Naive thymus-derived CD8-positive, alpha-beta T cell (primary cell): ENCODE data around the gene ELANE. TPM values are rescaled to one million over a fixed set of nuclear protein-coding genes. Genes with fewer than 3 reads are reported as not detected.
"Not testable (repeated sequence)": the region's sequence is repeated elsewhere in the genome, so short reads cannot be mapped to it uniquely, and the experiment has no call there.

ENCODE experiments used
- ATAC-seq, 2 donors: fragments of 150-1000 bp; cut with Tn5 transposase in 1 of 2; sonication (Bioruptor Pico), chemical (Tn5 transposase) in 1 of 2; 1 replicate in 1 of 2; 2 replicates in 1 of 2; pipeline ENCODE4 v1.10.0; 2021; ENCODE audit warnings: mild to moderate bottlenecking in 2 of 2, moderate library complexity in 2 of 2
- POLR2A ChIA-PET: fragments of 350-600 bp; sonication (Branson Sonifier 250); formaldehyde crosslinking; loops from one replicate; lab custom pipeline; 2021; ENCODE audit warnings: antibody characterized with exemption; lab: Charles Lee
- DNase-seq, 10 donors: peaks; one replicate each; pipeline versions ENCODE4 v3.0.0 to v3.0.0-alpha.2; 2020 to 2022
- H3K27ac Mint-ChIP-seq, 10 donors: one replicate each; pipeline ENCODE4 v1.8.0; 2020 to 2022; ENCODE audit warnings: mild to moderate bottlenecking in 10 of 10, mixed read lengths in 10 of 10, moderate library complexity in 4 of 10, inconsistent platforms in 1 of 10
- H3K27me3 Mint-ChIP-seq, 5 donors: one replicate each; pipeline ENCODE4 v1.8.0; 2021 to 2022; ENCODE audit warnings: mixed read lengths in 5 of 5
- H3K36me3 Mint-ChIP-seq, 3 donors: one replicate each; pipeline ENCODE4 v1.8.0; 2020 to 2022; ENCODE audit warnings: mixed read lengths in 3 of 3, mild to moderate bottlenecking in 2 of 3, inconsistent platforms in 1 of 3
- H3K4me1 Mint-ChIP-seq, 4 donors: one replicate each; pipeline ENCODE4 v1.8.0; 2021 to 2022; ENCODE audit warnings: mixed read lengths in 4 of 4
- H3K4me3 Mint-ChIP-seq, 10 donors: one replicate each; pipeline ENCODE4 v1.8.0; 2020 to 2022; ENCODE audit warnings: mild to moderate bottlenecking in 10 of 10, mixed read lengths in 10 of 10, moderate library complexity in 6 of 10, inconsistent platforms in 1 of 10
- H3K9me3 Mint-ChIP-seq, 9 donors: one replicate each; pipeline ENCODE4 v1.8.0; 2020 to 2022; ENCODE audit warnings: mixed read lengths in 9 of 9, mild to moderate bottlenecking in 3 of 9, inconsistent platforms in 1 of 9, moderate library complexity in 1 of 9
- polyA plus RNA-seq, 3 donors: library from polyadenylated mRNA; unstranded; fragments of 300-500 nt; fragmentation: Illumina TruSeq; gene quantifications; one replicate each; pipeline ENCODE4 v1.2.3, GENCODE V29; 2021
- total RNA-seq, 8 experiments: library from RNA in 2 of 8; stranded (reverse) in 2 of 8; gene quantifications; one replicate each; pipeline ENCODE4 v1.2.3 and lab custom pipeline; 2021 to 2026

The ELANE gene
- total and polyA plus RNA-seq, 5 experiments from 2014 or later = not detected

DNA sequence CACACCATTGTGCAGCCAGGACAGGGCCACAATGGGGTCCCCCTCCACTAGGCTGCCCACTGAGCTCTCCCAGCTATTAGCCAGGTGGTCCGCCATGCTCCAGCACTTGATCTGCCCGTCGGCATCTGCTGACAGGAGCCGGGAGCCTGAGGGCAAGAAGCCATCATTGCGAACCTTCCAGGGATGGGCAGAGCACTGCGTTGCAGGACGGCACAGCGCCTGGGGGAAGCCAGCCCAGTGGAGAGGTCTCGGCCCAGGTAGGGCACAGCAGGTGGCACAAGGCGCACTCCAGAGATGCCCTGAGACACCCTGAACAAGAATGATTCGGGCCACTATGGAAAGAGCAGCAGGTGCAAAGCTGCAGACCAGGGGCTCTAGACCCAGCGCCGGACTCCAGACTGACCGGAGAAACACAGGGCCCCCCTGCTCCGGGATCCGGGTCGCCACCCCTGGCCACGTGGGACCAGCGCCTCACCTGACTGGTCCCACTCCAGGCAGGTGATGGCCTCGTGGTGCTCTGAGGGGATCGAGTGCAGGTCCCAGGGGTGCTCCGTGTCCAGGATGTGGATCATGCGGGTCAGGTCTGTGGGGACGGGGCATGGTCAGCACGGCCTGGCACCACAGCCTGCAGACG lies 37.7 kb downstream of the ELANE start:
- Mint-ChIP-seq H3K4me1 (peaks cover 6 to 42% (median 30%) of the 10 kb centered on the region in 4 donors), H3K36me3 (peaks cover 0 to 22% (median 3%) of the 10 kb centered on the region in 3 donors), H3K27me3 (peaks cover 0 to 3% (median 0%) of the 10 kb centered on the region in 5 donors), H3K4me3 (peak overlapping the region in 6 of 10 donors; percentile 6 to 73 (median 25)), H3K9me3 (no peaks in the 10 kb centered on the region), H3K27ac (peak overlapping the region in 6 of 10 donors; percentile 17 to 89 (median 69))
- POLR2A ChIA-PET = interaction anchor here (0.8 to 14.3 kb wide), 5 partner anchors 16 to 29 kb away, joined by 4 to 376 read pairs (median 5); partner anchors contain the start of gene KISS1R
- no peak for ATAC-seq
- no peak for DNase-seq

DNA sequence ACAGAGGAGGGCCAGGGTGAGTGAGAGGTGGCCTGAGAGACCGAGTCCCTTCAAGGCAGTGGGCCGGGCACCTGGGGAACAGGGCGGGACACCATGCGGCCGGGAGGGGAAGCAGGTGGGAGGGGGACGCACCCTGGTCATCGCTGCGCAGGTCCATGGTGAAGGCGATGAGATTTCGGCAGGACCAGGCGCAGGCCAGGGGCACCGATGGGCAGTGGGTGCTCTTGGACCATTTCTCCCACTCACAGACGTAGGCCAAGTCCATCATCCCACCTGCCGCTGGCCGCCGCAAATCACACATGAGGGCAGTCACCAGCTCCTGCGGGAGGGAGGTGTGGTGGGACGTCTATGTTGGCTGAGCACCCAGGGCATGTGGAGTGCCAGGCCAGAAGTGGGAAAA lies 38.7 kb downstream of the ELANE start:
- Mint-ChIP-seq H3K4me1 (peaks cover 6 to 45% (median 32%) of the 10 kb centered on the region in 4 donors), H3K9me3 (no peaks in the 10 kb centered on the region), H3K27me3 (peaks cover 0 to 3% (median 0%) of the 10 kb centered on the region in 5 donors), H3K36me3 (peaks cover 0 to 19% (median 2%) of the 10 kb centered on the region in 3 donors), H3K4me3 (peak overlapping the region; percentile 33 to 84 (median 70)), H3K27ac (peak overlapping the region in 7 of 10 donors; percentile 15 to 79 (median 48))
- DNase-seq = no peak
- POLR2A ChIA-PET = interaction anchor here (0.9 to 14.3 kb wide), 4 partner anchors 15 to 27 kb away, joined by 3 to 376 read pairs (median 4); partner anchors contain the start of gene KISS1R
- no peak for ATAC-seq

DNA sequence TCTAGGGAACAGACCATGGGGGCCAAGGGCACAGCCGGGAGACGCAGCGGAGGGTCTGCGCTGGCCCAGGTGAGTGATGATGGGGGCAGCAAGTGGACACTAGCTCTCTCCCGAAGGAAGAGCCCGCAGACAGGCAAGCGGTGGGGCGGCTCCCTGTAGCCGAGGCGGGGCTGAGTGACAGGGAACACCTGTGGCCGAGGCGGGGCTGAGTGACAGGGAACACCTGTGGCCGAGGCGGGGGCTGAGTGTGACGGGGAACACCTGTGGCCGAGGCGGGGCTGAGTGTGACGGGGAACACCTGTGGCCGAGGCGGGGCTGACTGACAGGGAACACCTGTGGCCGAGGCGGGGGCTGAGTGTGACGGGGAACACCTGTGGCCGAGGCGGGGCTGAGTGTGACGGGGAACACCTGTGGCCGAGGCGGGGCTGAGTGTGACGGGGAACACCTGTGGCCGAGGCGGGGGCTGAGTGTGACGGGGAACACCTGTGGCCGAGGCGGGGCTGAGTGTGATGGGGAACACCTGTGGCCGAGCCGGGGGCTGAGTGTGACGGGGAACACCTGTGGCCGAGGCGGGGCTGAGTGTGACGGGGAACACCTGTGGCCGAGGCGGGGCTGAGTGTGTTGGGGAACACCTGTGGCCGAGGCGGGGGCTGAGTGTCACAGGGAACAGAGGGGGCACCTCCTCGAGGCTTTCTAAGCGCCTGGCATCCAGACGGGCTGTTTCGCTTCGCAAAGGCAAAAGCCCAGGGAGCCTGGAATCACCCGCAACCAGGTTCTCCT lies 39.5 kb downstream of the ELANE start:
- POLR2A ChIA-PET = interaction anchor here (0.9 to 14.3 kb wide), 11 partner anchors 9 to 378 kb away, joined by 3 to 376 read pairs (median 12); partner anchors contain the start of genes CIRBP, KISS1R and WDR18
- peaks cover 6 to 45% (median 32%) of the 10 kb centered on the region in 4 donors for H3K4me1 Mint-ChIP-seq
- H3K4me3 Mint-ChIP-seq = peak overlapping the region; percentile 44 to 91 (median 80)
- peak overlapping the region; percentile 37 to 99 (median 76) for H3K27ac Mint-ChIP-seq
- H3K27me3 Mint-ChIP-seq, H3K9me3 Mint-ChIP-seq, DNase-seq, ATAC-seq: not testable (repeated sequence)
- H3K36me3 Mint-ChIP-seq = peaks cover 0 to 22% (median 2%) of the 10 kb centered on the region in 3 donors

- peak overlapping the region; percentile 73 to 91 (median 80) for H3K4me3 Mint-ChIP-seq
- H3K36me3 Mint-ChIP-seq = peaks cover 0 to 25% (median 6%) of the 10 kb centered on the region in 3 donors
- ATAC-seq (peak in 1 of 2 donors; percentile 22), DNase-seq (peak in 1 of 10 donors; percentile 53)
- no peaks in the 10 kb centered on the region for H3K9me3 Mint-ChIP-seq
- H3K27ac Mint-ChIP-seq = peak overlapping the region; percentile 59 to 99 (median 80)
- H3K27me3 Mint-ChIP-seq = peaks cover 0 to 3% (median 0%) of the 10 kb centered on the region in 5 donors
- peaks cover 6 to 41% (median 32%) of the 10 kb centered on the region in 4 donors for H3K4me1 Mint-ChIP-seq
- POLR2A ChIA-PET = interaction anchor here (0.6 to 14.3 kb wide), 20 partner anchors 10 to 377 kb away, joined by 3 to 376 read pairs (median 7); partner anchors contain the start of genes ARHGAP45, CIRBP, KISS1R and R3HDM4
Observed at GRCh38 chr19:892243-892893, 40.3 kb downstream of the ELANE start.

- peak within 1 kb of the TSS; percentile 97 to 100 (median 99) for H3K27ac Mint-ChIP-seq
- H3K27me3 Mint-ChIP-seq = peaks cover 0 to 3% (median 0%) of the 10 kb centered on the region in 5 donors
- peaks cover 6 to 38% (median 33%) of the 10 kb centered on the region in 4 donors for H3K4me1 Mint-ChIP-seq
- POLR2A ChIA-PET = interaction anchor here (0.5 to 14.3 kb wide), 24 partner anchors 11 to 1010 kb away, joined by 3 to 376 read pairs (median 7); partner anchors contain the start of genes ARHGAP45, CIRBP, KISS1R and R3HDM4
- DNase-seq (peak; percentile 85 to 99 (median 90)), ATAC-seq (peak; percentile 86 to 96)
- H3K4me3 Mint-ChIP-seq = peak within 1 kb of the TSS; percentile 88 to 96 (median 91)
- H3K9me3 Mint-ChIP-seq = no peaks in the 10 kb centered on the region
- peaks cover 0 to 23% (median 6%) of the 10 kb centered on the region in 3 donors for H3K36me3 Mint-ChIP-seq
Observed at GRCh38 chr19:892894-893689, 41.0 kb downstream of the ELANE start, which contains the start of the genes MED16 and RNU6-9. MED16 (minus strand) TSS chr19:893187; CDS start chr19:891131, 2,056 bp downstream. RNU6-9 (plus strand) TSS chr19:893484.

DNA sequence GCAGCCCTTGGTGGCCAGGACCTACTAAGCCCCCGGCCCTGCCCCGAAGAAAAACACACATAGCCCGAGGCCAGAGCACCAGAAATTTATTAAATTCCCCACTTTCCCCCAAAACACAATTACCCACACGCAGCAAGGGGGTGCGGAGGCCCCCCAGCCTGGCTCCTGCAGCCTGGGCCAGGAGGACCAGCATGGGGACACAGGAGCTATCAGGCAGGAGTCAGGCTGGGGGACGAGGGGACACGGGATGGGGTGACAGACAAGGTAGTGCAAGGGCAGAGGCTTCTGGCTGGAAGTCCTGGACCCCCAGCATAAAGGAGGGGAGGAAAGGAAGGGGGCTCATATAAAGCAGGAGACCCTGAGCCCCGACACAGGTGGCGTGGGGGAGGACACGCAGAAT lies 44.3 kb downstream of the ELANE start:
- H3K27ac Mint-ChIP-seq = peak overlapping the region in 5 of 10 donors; percentile 21 to 57 (median 51)
- H3K36me3 Mint-ChIP-seq = peaks cover 0 to 30% (median 6%) of the 10 kb centered on the region in 3 donors
- H3K27me3 Mint-ChIP-seq = peaks cover 0 to 6% (median 0%) of the 10 kb centered on the region in 5 donors
- no peak overlapping the region for H3K4me3 Mint-ChIP-seq
- DNase-seq = no peak
- POLR2A ChIA-PET = interaction anchor here (0.8 to 14.3 kb wide), 6 partner anchors 9 to 33 kb away, joined by 3 to 376 read pairs (median 6); no protein-coding TSS in a partner anchor
- H3K4me1 Mint-ChIP-seq = peaks cover 6 to 46% (median 20%) of the 10 kb centered on the region in 4 donors
- H3K9me3 Mint-ChIP-seq = no peaks in the 10 kb centered on the region
- no peak for ATAC-seq

GRCh38 chr19:896999-897398 lies 44.9 kb downstream of the ELANE start:
- POLR2A ChIA-PET = interaction anchor here (0.6 to 14.3 kb wide), 8 partner anchors 9 to 33 kb away, joined by 3 to 376 read pairs (median 6); no protein-coding TSS in a partner anchor
- ATAC-seq (no peak), DNase-seq (no peak)
- no peaks in the 10 kb centered on the region for H3K9me3 Mint-ChIP-seq
- peaks cover 0 to 32% (median 6%) of the 10 kb centered on the region in 3 donors for H3K36me3 Mint-ChIP-seq
- H3K27ac Mint-ChIP-seq = peak overlapping the region in 7 of 10 donors; percentile 8 to 57 (median 51)
- H3K4me3 Mint-ChIP-seq = no peak overlapping the region
- H3K27me3 Mint-ChIP-seq = peaks cover 0 to 6% (median 0%) of the 10 kb centered on the region in 5 donors
- peaks cover 6 to 45% (median 19%) of the 10 kb centered on the region in 4 donors for H3K4me1 Mint-ChIP-seq

- Mint-ChIP-seq H3K4me3 (peak overlapping the region in 1 of 10 donors; percentile 30), H3K27ac (peak overlapping the region in 8 of 10 donors; percentile 9 to 69 (median 36)), H3K36me3 (peaks cover 0 to 34% (median 6%) of the 10 kb centered on the region in 3 donors), H3K4me1 (peaks cover 6 to 45% (median 17%) of the 10 kb centered on the region in 4 donors), H3K27me3 (peaks cover 0 to 6% (median 0%) of the 10 kb centered on the region in 5 donors), H3K9me3 (no peaks in the 10 kb centered on the region)
- DNase-seq (no peak), ATAC-seq (no peak)
- POLR2A ChIA-PET = interaction anchor here (0.6 to 14.3 kb wide), 6 partner anchors 8 to 32 kb away, joined by 4 to 376 read pairs (median 8); no protein-coding TSS in a partner anchor
Observed at GRCh38 chr19:897442-898039, 45.4 kb downstream of the ELANE start.

DNA sequence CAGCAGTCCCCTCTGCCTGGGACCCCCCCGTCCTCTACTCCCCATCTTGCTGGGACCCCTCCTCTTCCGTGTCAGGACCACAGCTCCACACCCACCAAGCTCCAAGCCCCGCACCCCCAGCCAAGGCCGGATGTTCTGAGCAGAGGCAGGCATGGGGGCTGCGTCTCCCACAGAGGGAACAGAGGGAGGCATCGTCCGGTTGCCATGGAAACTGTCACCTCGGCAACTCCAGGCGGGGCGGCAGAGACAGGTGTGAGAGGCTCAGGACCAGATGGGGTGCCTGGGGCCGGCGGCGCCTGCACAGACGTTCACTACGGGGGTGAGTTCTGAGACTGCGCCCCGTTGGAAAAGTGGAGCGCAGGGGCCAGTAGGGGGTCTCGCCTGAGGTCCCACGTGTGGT lies 46.6 kb downstream of the ELANE start:
- Mint-ChIP-seq H3K4me3 (peak overlapping the region in 6 of 10 donors; percentile 7 to 54 (median 44)), H3K36me3 (peaks cover 0 to 38% (median 4%) of the 10 kb centered on the region in 3 donors), H3K27ac (peak overlapping the region in 9 of 10 donors; percentile 38 to 92 (median 83)), H3K4me1 (peaks cover 2 to 42% (median 11%) of the 10 kb centered on the region in 4 donors), H3K9me3 (no peaks in the 10 kb centered on the region), H3K27me3 (peaks cover 0 to 3% (median 0%) of the 10 kb centered on the region in 5 donors)
- ATAC-seq = peak; percentile 63 to 66
- POLR2A ChIA-PET = interaction anchor here (0.7 to 14.3 kb wide), 6 partner anchors 7 to 85 kb away, joined by 3 to 376 read pairs (median 3); no protein-coding TSS in a partner anchor
- DNase-seq = peak in 8 of 10 donors; percentile 47 to 84 (median 63)
